ENCODE measurements around the gene RAPGEF6.

- no peak for TF ChIP-seq POLR2AphosphoS5 (IDR thresholded peaks at IDR 0.05; ENCODE audit: low read depth, low read length)
- TF ChIP-seq REST (IDR thresholded peaks at IDR 0.05; ENCODE audit: insufficient read depth in 1 of 2, low read depth in 2 of 2, low read length in 2 of 2) = no peak
- TF ChIP-seq SIN3A (IDR thresholded peaks at IDR 0.05; ENCODE audit: borderline replicate concordance, insufficient read depth, low read length) = no peak
- TF ChIP-seq TAF1 (IDR thresholded peaks at IDR 0.05; ENCODE audit: borderline replicate concordance, insufficient read depth, low read length) = no peak
These were observed 254.0 kb downstream of the RAPGEF6 start for GRCh38 chr5:131381021-131381420.

Data from PFSK-1 (cell line).